Measurements from ENCODE around the gene PNPLA4.

- TF ChIP-seq ZNF124 (CRISPR knock-in tag; IDR thresholded peaks at IDR 0.05) (no peak), ZNF331 (CRISPR knock-in tag; IDR thresholded peaks at IDR 0.05) (no peak), CTCF (CRISPR knock-in tag; IDR thresholded peaks at IDR 0.05) (no peak), USF2 (IDR thresholded peaks at IDR 0.05; ENCODE audit: low read depth, low read length) (no peak), USF2 (CRISPR knock-in tag; IDR thresholded peaks at IDR 0.05; ENCODE audit: borderline replicate concordance) (no peak), DNMT1 (CRISPR knock-in tag; IDR thresholded peaks at IDR 0.05) (no peak), POLR2A (IDR thresholded peaks at IDR 0.05; ENCODE audit: insufficient read depth in 1 of 2, low read depth in 2 of 2, low read length in 2 of 2) (no peak), ZNF766 (CRISPR knock-in tag; IDR thresholded peaks at IDR 0.05; ENCODE audit: borderline replicate concordance) (no peak), AGO2 (optimal IDR thresholded peaks at IDR 0.05; ENCODE audit: low read depth, low read length) (no peak), SKIL (CRISPR knock-in tag; IDR thresholded peaks at IDR 0.05; ENCODE audit: borderline replicate concordance) (no peak), NFATC3 (CRISPR knock-in tag; IDR thresholded peaks at IDR 0.05) (no peak), CREM (IDR thresholded peaks at IDR 0.05) (no peak), CREM (CRISPR knock-in tag; IDR thresholded peaks at IDR 0.05) (no peak), ADNP (CRISPR knock-in tag; IDR thresholded peaks at IDR 0.05) (no peak), TFAP4 (IDR thresholded peaks at IDR 0.05; ENCODE audit: borderline replicate concordance, low read depth) (no peak), ATF1 (CRISPR knock-in tag; IDR thresholded peaks at IDR 0.05) (no peak)
Measured at GRCh38 chrX:7876957-7877356, 50.3 kb downstream of the PNPLA4 start.
